Left ventricle myocardium inferior (tissue), 1 donor: ENCODE data around the gene KPNB1. TPM values are rescaled to one million over a fixed set of nuclear protein-coding genes. Genes with fewer than 3 reads are reported as not detected.

ENCODE experiments used
- DNase-seq: peaks from one replicate; pipeline ENCODE4 v3.0.0-alpha.2; 2020
- H3K27ac ChIP-seq: fragments of 200-600 bp; replicated peaks from 2 replicates; pipeline ENCODE4 v1.8.0; 2021
- H3K27me3 ChIP-seq: fragments of 200-600 bp; 2 replicates; pipeline ENCODE4 v1.8.0; 2021; ENCODE audit warnings: low read depth
- H3K36me3 ChIP-seq: fragments of 200-600 bp; 2 replicates; pipeline ENCODE4 v1.8.0; 2021
- H3K4me1 ChIP-seq: fragments of 200-600 bp; 2 replicates; pipeline ENCODE4 v1.8.0; 2021
- H3K4me3 ChIP-seq: fragments of 200-600 bp; 2 replicates; pipeline ENCODE4 v1.8.0; 2021; ENCODE audit warnings: mild to moderate bottlenecking, moderate library complexity
- H3K9me3 ChIP-seq: fragments of 200-600 bp; replicated peaks from 2 replicates; pipeline ENCODE4 v1.8.0; 2021
- CTCF ChIP-seq: fragments of 200-600 bp; IDR thresholded peaks from 2 replicates; pipeline ENCODE4 v1.8.0; 2021; ENCODE audit warnings: antibody characterized with exemption, mild to moderate bottlenecking, borderline replicate concordance
- intact Hi-C: fragments of 100-400 bp; cut with micrococcal nuclease; formaldehyde crosslinking; loops from one replicate; pipeline ENCODE4 v1.11.0; 2022
- total RNA-seq: library from RNA; stranded (reverse); fragmentation: NEBNext Ultra II Directional; extraction: Animal tissue kit (Norgen Biotek cat#: 25700); gene quantifications from one replicate; pipeline ENCODE4 v1.2.1, GENCODE V29; 2021
- donor health status: DM: no; HTN: yes; CAD: no; lungs with severe emphysema.

KPNB1 gene
- total RNA-seq, 1 donor from 2014 or later, result 173 TPM

GRCh38 chr17:47703191-47703591, 53.5 kb downstream of the KPNB1 start:
- intact Hi-C loops, result no loop called here
- TF ChIP-seq CTCF, result no peak
- peaks cover 61% of the 10 kb centered on the region for H3K4me1 ChIP-seq
- no peak overlapping the region for H3K27ac ChIP-seq
- no peak for DNase-seq
- no peak overlapping the region for H3K4me3 ChIP-seq
- H3K27me3 ChIP-seq, result no peaks in the 10 kb centered on the region
- no peaks in the 10 kb centered on the region for H3K9me3 ChIP-seq
- H3K36me3 ChIP-seq, result peaks cover 21% of the 10 kb centered on the region

- Histone ChIP-seq H3K4me1 (peaks cover 63% of the 10 kb centered on the region), H3K4me3 (no peak overlapping the region), H3K36me3 (peaks cover 21% of the 10 kb centered on the region), H3K27ac (no peak overlapping the region), H3K27me3 (no peaks in the 10 kb centered on the region), H3K9me3 (no peaks in the 10 kb centered on the region)
- intact Hi-C loops, result no loop called here
- no peak for TF ChIP-seq CTCF
- DNase-seq, result no peak
Observed at GRCh38 chr17:47703671-47704070, 54.0 kb downstream of the KPNB1 start.

- DNase-seq, result peak; percentile 30
- Histone ChIP-seq H3K27ac (no peak overlapping the region), H3K4me1 (peaks cover 63% of the 10 kb centered on the region), H3K36me3 (peaks cover 19% of the 10 kb centered on the region), H3K9me3 (no peaks in the 10 kb centered on the region), H3K27me3 (no peaks in the 10 kb centered on the region), H3K4me3 (no peak overlapping the region)
- intact Hi-C loops, result no loop called here
- no peak for TF ChIP-seq CTCF
Observed at GRCh38 chr17:47704116-47704515, 54.4 kb downstream of the KPNB1 start.

- Histone ChIP-seq H3K9me3 (no peaks in the 10 kb centered on the region), H3K4me3 (no peak overlapping the region), H3K27me3 (no peaks in the 10 kb centered on the region), H3K27ac (no peak overlapping the region), H3K4me1 (peaks cover 63% of the 10 kb centered on the region), H3K36me3 (peaks cover 13% of the 10 kb centered on the region)
- intact Hi-C loops, result no loop called here
- no peak for DNase-seq
- TF ChIP-seq CTCF, result no peak
Observed at GRCh38 chr17:47704736-47705135, 55.0 kb downstream of the KPNB1 start.

GRCh38 chr17:47705536-47706530, 56.1 kb downstream of the KPNB1 start:
- H3K36me3 ChIP-seq, result peaks cover 11% of the 10 kb centered on the region
- DNase-seq, result no peak
- TF ChIP-seq CTCF, result no peak
- peaks cover 63% of the 10 kb centered on the region for H3K4me1 ChIP-seq
- no peaks in the 10 kb centered on the region for H3K9me3 ChIP-seq
- intact Hi-C loops, result no loop called here
- H3K4me3 ChIP-seq, result no peak overlapping the region
- no peaks in the 10 kb centered on the region for H3K27me3 ChIP-seq
- H3K27ac ChIP-seq, result peak overlapping the region; percentile 15
